Peyer's patch (tissue), 4 donors: ENCODE results near the gene FRMD4A. TPM values are rescaled to one million over a fixed set of nuclear protein-coding genes. Genes with fewer than 3 reads are reported as not detected.
A peak's percentile ranks its signal among the peaks of the same experiment; 100 is the strongest.
"Not testable (repeated sequence)": the region's sequence is repeated elsewhere in the genome, so short reads cannot be mapped to it uniquely, and the experiment has no call there.

Source experiments
- DNase-seq, 3 donors: peaks; one replicate each; pipeline ENCODE4 v3.0.0-alpha.2; 2017 to 2019
- H3K27ac ChIP-seq, 4 donors: fragments of 200-600 bp; sonication (generic); one replicate each; pipeline ENCODE4 v1.5.1; 2016 to 2019
- H3K27me3 ChIP-seq, 2 donors: fragments of 200-600 bp; sonication (generic); one replicate each; pipeline ENCODE4 v1.5.1; 2019
- H3K36me3 ChIP-seq, 3 donors: fragments of 200-600 bp; sonication (generic); one replicate each; pipeline ENCODE4 v1.5.1; 2016 to 2019
- H3K4me1 ChIP-seq, 4 donors: fragments of 200-600 bp; sonication (generic); one replicate each; pipeline ENCODE4 v1.5.1; 2016 to 2019
- H3K4me3 ChIP-seq, 4 donors: fragments of 200-600 bp; sonication (generic); 1 replicate in 3 of 4; 2 replicates in 1 of 4; pipeline ENCODE4 v1.5.1; 2016 to 2019; ENCODE audit warnings: mild to moderate bottlenecking in 1 of 4
- H3K9me3 ChIP-seq, 4 donors: fragments of 200-600 bp; sonication (generic); one replicate each; pipeline ENCODE4 v1.5.1; 2016 to 2019; ENCODE audit warnings: mild to moderate bottlenecking in 1 of 4
- POLR2A ChIP-seq, 2 donors: fragments of 450-650 bp; IDR thresholded peaks; one replicate each; pipeline ENCODE4 v1.5.1; 2017; ENCODE audit warnings: antibody characterized with exemption in 2 of 2, mild to moderate bottlenecking in 2 of 2, moderate library complexity in 2 of 2
- total RNA-seq, 4 donors: library from RNA; depleted of rRNA; stranded (reverse); fragments of >200 nt; gene quantifications; one replicate each; pipeline ENCODE4 v1.1.0, GENCODE V29; 2016
- TF ChIP-seq, protein P1 (sequence below), 6 experiments: fragments of 450-650 bp in 4 of 6; fragments of 200-600 bp in 2 of 6; sonication (generic) in 1 of 6; IDR thresholded peaks; one replicate each; pipeline ENCODE4 v1.5.1; 2017 to 2019; ENCODE audit warnings: antibody characterized with exemption in 6 of 6, mild to moderate bottlenecking in 3 of 6, moderate library complexity in 1 of 6

The FRMD4A gene
- total RNA-seq, 4 donors from 2014 or later = 3.0 to 47.9 (median 5.9) TPM

DNA sequence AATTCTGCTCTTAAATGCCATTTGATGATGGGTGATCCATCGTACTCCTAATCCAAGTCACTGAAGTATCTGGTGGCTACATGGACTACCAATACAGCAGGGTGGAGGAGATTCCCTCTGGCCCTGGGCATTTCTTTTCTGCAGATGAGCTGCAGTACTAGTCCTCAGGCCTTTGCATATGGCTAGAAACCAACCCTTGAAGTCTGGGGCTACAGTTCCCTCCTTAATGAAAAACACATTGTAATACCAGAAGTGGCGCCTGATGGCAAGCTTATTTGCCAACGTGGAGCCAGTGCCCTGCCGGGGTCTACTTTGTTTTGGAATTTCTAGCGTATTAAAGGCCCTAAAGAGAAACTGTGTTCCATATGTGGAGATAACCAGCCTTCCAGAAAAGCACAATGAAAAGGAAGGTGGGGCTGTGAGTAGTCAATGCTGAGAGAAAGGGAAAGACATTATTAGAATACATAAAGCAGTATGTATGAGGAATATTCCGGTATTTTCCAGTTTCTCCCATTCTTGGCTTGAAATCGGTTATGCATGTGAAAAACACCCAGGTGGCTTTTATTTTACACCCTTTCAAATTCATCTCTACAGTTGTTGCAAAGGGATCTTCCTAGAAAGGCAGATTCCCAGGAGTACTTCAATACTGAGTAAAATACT lies 375.2 kb downstream of the FRMD4A start:
- Histone ChIP-seq H3K4me1 (no peaks in the 10 kb centered on the region), H3K4me3 (no peak overlapping the region), H3K27ac (no peak overlapping the region), H3K36me3 (no peaks in the 10 kb centered on the region), H3K9me3 (no peaks in the 10 kb centered on the region), H3K27me3 (no peaks in the 10 kb centered on the region)
- TF ChIP-seq, protein P1, sequence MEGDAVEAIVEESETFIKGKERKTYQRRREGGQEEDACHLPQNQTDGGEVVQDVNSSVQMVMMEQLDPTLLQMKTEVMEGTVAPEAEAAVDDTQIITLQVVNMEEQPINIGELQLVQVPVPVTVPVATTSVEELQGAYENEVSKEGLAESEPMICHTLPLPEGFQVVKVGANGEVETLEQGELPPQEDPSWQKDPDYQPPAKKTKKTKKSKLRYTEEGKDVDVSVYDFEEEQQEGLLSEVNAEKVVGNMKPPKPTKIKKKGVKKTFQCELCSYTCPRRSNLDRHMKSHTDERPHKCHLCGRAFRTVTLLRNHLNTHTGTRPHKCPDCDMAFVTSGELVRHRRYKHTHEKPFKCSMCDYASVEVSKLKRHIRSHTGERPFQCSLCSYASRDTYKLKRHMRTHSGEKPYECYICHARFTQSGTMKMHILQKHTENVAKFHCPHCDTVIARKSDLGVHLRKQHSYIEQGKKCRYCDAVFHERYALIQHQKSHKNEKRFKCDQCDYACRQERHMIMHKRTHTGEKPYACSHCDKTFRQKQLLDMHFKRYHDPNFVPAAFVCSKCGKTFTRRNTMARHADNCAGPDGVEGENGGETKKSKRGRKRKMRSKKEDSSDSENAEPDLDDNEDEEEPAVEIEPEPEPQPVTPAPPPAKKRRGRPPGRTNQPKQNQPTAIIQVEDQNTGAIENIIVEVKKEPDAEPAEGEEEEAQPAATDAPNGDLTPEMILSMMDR (IDR thresholded peaks at IDR 0.05) = no peak
- TF ChIP-seq POLR2A (IDR thresholded peaks at IDR 0.05) = no peak
- no peak for DNase-seq

DNA sequence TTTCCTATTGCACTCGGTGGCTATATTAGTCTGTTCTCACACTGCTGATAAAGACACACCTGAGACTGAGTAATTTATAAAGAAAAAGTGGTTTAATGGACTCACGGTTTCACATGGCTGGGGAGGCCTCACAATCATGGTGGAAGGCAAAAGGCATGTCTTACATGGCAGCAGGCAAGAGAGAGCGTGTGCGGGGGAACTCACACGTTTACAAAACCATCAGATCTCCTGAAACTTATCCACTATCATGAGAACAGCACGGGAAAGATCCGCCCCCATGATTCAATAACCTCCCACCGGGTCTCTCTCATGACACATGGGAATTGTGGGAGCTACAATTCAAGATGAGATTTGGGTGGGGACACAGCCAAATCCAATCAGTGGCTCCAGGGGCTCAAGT lies 376.5 kb downstream of the FRMD4A start:
- not testable (repeated sequence) for H3K36me3 ChIP-seq, H3K9me3 ChIP-seq, H3K27me3 ChIP-seq, DNase-seq, H3K4me3 ChIP-seq, H3K27ac ChIP-seq, H3K4me1 ChIP-seq

DNA sequence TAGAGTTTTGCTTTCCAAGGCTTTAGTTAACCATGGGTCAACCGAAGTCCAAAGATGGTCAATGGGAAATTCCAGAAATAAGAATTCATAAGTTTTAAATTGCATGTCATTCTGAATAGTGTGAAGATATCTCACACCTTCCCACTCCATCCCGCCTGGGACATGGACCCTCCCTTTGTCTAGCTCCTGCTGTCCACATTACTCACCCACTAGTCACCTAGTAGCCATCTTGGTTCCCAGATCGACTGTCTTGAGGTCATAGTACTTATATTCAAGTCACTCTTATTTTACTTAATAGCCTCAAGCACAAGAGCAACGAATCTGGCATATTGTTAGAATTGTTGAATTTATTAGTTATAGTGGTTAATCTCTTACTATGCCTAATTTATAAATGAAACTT lies 377.4 kb downstream of the FRMD4A start:
- no peak overlapping the region for H3K4me3 ChIP-seq
- H3K4me1 ChIP-seq = no peaks in the 10 kb centered on the region
- H3K27ac ChIP-seq = no peak overlapping the region
- H3K27me3 ChIP-seq = no peaks in the 10 kb centered on the region
- DNase-seq = no peak
- no peaks in the 10 kb centered on the region for H3K9me3 ChIP-seq
- H3K36me3 ChIP-seq = no peaks in the 10 kb centered on the region
- no peak for TF ChIP-seq POLR2A (IDR thresholded peaks at IDR 0.05)
- TF ChIP-seq, protein P1 (IDR thresholded peaks at IDR 0.05) = no peak

DNA sequence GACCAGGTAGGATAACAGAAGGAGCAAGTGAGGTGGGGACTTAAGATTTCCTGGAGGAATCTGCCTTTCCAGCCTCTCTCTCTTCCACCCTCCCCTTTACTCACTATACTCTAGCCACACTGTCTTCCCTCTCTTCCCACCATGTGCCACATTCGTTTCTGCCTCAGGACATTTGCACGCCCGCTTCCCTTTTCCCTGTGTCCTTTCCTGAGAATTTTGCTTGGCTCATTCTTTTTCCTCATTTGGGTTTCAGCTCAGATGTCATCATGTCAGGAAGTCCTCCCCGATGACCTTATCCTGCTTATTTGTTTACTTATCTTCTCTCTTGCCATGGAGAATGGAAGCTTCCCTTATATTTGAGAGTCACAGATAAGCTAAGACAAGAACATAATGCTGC lies 380.2 kb downstream of the FRMD4A start:
- no peak for DNase-seq
- Histone ChIP-seq H3K4me3 (no peak overlapping the region), H3K4me1 (peaks cover 0 to 7% (median 0%) of the 10 kb centered on the region in 4 donors), H3K27ac (no peak overlapping the region), H3K9me3 (no peaks in the 10 kb centered on the region), H3K27me3 (no peaks in the 10 kb centered on the region), H3K36me3 (no peaks in the 10 kb centered on the region)
- no peak for TF ChIP-seq POLR2A (IDR thresholded peaks at IDR 0.05)
- TF ChIP-seq, protein P1 (IDR thresholded peaks at IDR 0.05) = no peak

DNA sequence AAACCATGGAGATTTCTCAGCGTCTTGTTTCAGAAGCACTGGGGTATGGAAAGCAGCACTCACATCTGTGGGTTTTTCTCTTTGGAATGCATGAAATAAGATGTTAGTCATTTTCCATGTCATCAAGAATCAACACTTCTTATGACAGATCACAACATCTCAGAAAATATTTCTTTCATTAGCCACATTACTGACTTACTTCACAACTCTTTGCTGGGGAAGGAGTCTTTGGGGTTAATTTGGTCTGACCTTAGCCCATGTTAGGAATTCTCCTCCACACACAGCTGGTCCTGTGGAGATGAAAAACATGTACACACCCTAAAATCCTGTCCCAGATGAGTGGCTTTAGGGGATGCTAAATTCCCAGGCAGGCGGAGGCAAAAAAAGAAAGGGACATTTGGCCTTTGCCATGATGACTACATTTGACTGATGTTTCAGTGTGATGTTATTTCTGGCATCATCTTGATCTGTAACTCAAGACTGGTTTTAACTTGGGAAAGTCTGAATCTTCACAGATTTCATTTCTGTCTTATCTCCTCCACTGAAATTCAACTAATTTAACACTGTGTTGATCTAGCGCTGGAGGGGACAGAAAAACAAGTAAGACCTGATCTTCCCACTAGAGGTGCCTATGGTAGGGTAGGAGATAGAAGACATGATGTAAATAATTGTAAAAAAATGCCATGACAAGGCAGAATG lies 380.7 kb downstream of the FRMD4A start:
- Histone ChIP-seq H3K36me3 (no peaks in the 10 kb centered on the region), H3K27me3 (no peaks in the 10 kb centered on the region), H3K4me3 (no peak overlapping the region), H3K27ac (no peak overlapping the region), H3K4me1 (peaks cover 0 to 10% (median 0%) of the 10 kb centered on the region in 4 donors), H3K9me3 (no peaks in the 10 kb centered on the region)
- TF ChIP-seq, protein P1 (IDR thresholded peaks at IDR 0.05) = no peak
- no peak for TF ChIP-seq POLR2A (IDR thresholded peaks at IDR 0.05)
- DNase-seq = no peak

DNA sequence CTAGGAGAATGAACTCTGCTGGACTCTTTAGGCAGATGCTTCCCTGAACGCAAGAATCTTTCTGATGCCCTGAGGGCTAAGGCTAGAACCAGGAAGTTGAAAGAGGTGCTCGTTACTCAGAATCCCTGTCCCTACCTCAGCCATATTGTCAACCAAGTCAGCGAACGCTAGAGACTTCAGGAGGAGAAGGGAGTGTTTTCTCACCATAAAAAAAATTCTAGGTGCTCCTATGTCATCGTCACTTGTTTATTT lies 384.6 kb downstream of the FRMD4A start:
- no peak overlapping the region for H3K4me3 ChIP-seq
- H3K27me3 ChIP-seq = no peaks in the 10 kb centered on the region
- no peak for TF ChIP-seq POLR2A (IDR thresholded peaks at IDR 0.05)
- TF ChIP-seq, protein P1 (IDR thresholded peaks at IDR 0.05) = no peak
- no peak for DNase-seq
- H3K27ac ChIP-seq = peak overlapping the region in 2 of 4 donors; percentile 31 to 55
- no peaks in the 10 kb centered on the region for H3K36me3 ChIP-seq
- no peaks in the 10 kb centered on the region for H3K9me3 ChIP-seq
- peaks cover 0 to 10% (median 0%) of the 10 kb centered on the region in 4 donors for H3K4me1 ChIP-seq
